HG02610 (cell line): ENCODE measurements around the gene CCDC28A.
A peak's percentile ranks its signal among the peaks of the same experiment; 100 is the strongest.

ENCODE experiments used
- ATAC-seq: cut with Tn5 transposase; IDR thresholded peaks from one replicate; pipeline ENCODE4 v1.9.1; 2021; ENCODE audit warnings: mild to moderate bottlenecking, moderate library complexity; ENCODE audit not compliant: unreplicated experiment

Gene CCDC28A

GRCh38 chr6:138795809-138796603, 22.4 kb downstream of the CCDC28A start, which contains the start of gene ECT2L:
TSS of gene ECT2L (plus strand) at chr6:138796087. CDS start at chr6:138813275, 17,188 bp downstream.
- no peak for ATAC-seq

- no peak for ATAC-seq
Measured at GRCh38 chr6:138796771-138797170, 23.2 kb downstream of the CCDC28A start.

- ATAC-seq: no peak
Measured at GRCh38 chr6:138797806-138798446, 24.4 kb downstream of the CCDC28A start.

- ATAC-seq: no peak
Measured at GRCh38 chr6:138800377-138801150, 27.0 kb downstream of the CCDC28A start.

- ATAC-seq: no peak
Measured at GRCh38 chr6:138803331-138803730, 29.8 kb downstream of the CCDC28A start.

- ATAC-seq: no peak
Measured at GRCh38 chr6:138803861-138804260, 30.3 kb downstream of the CCDC28A start.

GRCh38 chr6:138805016-138805765, 31.6 kb downstream of the CCDC28A start:
- no peak for ATAC-seq

GRCh38 chr6:138806889-138807288, 33.3 kb downstream of the CCDC28A start:
- ATAC-seq: no peak

GRCh38 chr6:138809677-138810076, 36.1 kb downstream of the CCDC28A start:
- no peak for ATAC-seq

GRCh38 chr6:138811866-138812265, 38.3 kb downstream of the CCDC28A start:
- no peak for ATAC-seq

GRCh38 chr6:138814179-138814834, 40.7 kb downstream of the CCDC28A start:
- no peak for ATAC-seq

GRCh38 chr6:138815221-138815620, 41.7 kb downstream of the CCDC28A start:
- no peak for ATAC-seq

GRCh38 chr6:138815797-138816528, 42.4 kb downstream of the CCDC28A start:
- peak; percentile 39 for ATAC-seq

- ATAC-seq: peak; percentile 42
Measured at GRCh38 chr6:138817799-138818198, 44.2 kb downstream of the CCDC28A start.

- ATAC-seq: peak; percentile 86
Measured at GRCh38 chr6:138818496-138819194, 45.1 kb downstream of the CCDC28A start.

GRCh38 chr6:138821519-138821918, 48.0 kb downstream of the CCDC28A start:
- no peak for ATAC-seq

GRCh38 chr6:138824482-138825144, 51.0 kb downstream of the CCDC28A start:
- no peak for ATAC-seq

- no peak for ATAC-seq
Measured at GRCh38 chr6:138830248-138830647, 56.7 kb downstream of the CCDC28A start.
